HG03097 (cell line): ENCODE data around the gene AGAP6.
A peak's percentile ranks its signal among the peaks of the same experiment; 100 is the strongest.
"Not testable (repeated sequence)": the region's sequence is repeated elsewhere in the genome, so short reads cannot be mapped to it uniquely, and the experiment has no call there.

Experiments used
- ATAC-seq: cut with Tn5 transposase; IDR thresholded peaks from one replicate; pipeline ENCODE4 v1.9.1; 2021; ENCODE audit not compliant: unreplicated experiment, low FRiP score

Gene AGAP6

GRCh38 chr10:49988376-49988775, at the start of gene AGAP6:
Gene AGAP6 (plus strand): TSS chr10:49988406. CDS start chr10:49988716, 310 bp downstream.
- not testable (repeated sequence) for ATAC-seq

DNA sequence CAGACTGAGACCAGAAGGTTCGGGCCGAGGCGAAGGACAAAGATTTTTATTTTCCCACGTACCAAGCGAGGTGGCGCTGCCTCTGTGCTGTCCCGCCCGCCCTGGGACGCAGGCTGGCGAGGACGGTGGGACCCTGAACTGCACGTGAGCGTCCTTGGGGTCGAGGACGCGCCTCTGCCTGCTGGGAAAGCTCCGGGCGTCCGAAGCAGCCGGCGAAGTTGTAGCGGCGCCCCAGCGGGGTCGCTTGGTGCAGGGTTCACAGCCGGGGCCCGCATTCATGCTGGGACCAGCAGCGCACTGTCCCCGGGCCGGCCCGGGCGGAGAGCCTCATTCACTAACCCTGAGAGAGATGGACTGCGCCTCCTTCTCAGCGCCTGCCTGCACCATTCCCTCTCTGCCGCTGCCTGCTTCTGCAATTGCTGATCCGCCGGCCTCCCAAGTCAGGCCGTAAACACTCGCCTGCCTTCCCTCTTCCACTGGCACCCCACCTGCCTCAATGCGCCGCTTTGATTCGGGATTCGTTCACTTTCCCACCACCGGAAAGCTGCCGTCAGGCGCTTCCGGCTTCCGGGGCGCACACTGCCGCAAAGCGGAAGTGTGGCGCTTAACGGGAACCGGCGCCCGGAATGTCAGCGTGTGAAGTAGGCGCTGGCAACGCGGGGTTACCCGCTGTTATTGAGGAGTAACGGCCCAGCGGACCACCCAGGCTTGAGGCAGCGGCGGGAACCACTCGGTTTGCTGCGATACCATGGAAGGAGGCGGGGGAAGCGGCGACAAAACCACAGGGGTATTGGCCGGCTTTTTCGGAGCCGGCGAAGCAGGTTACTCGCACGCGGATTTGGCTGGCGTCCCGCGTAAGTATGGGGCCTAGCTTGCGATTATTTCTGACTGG, 46.5 kb upstream of the AGAP6 start, which contains the start of the genes PARG and TIMM23B:
TSS of gene PARG (minus strand) at position 581 of the 892 bp plus-strand sequence. CDS start at position 279, 302 bp downstream.
TSS of gene TIMM23B (plus strand) at position 607 of the 892 bp plus-strand sequence. CDS start at position 749, 142 bp downstream.
- peak; percentile 60 for ATAC-seq

GRCh38 chr10:49942339-49942705, 45.9 kb upstream of the AGAP6 start:
- ATAC-seq: peak; percentile 8

- not testable (repeated sequence) for ATAC-seq
Observed at GRCh38 chr10:49943607-49944006, 44.6 kb upstream of the AGAP6 start.

- ATAC-seq: not testable (repeated sequence)
Observed at GRCh38 chr10:49948142-49948541, 40.1 kb upstream of the AGAP6 start.

- ATAC-seq: not testable (repeated sequence)
Observed at GRCh38 chr10:49948737-49949136, 39.5 kb upstream of the AGAP6 start.

DNA sequence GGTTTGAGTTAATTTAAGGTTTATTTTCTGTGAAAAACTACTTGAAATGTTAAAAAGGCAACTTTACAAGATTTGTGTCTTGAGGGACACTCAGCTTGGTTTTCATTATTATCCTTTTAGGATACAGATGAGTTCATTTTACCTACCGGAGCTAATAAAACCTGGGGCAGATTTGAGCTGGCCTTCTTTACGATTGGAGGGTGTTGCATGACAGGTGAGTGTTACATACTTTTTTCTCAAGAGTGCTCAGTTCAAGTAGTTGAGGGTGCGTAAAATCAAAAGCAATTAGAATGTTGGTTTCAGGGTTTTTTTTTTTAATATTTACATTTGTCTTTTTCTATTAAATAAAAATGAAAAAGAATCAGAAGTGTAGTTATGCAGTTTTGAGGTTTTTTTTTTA, 36.2 kb upstream of the AGAP6 start:
- ATAC-seq: not testable (repeated sequence)

- not testable (repeated sequence) for ATAC-seq
Observed at GRCh38 chr10:49953122-49953521, 35.1 kb upstream of the AGAP6 start.

DNA sequence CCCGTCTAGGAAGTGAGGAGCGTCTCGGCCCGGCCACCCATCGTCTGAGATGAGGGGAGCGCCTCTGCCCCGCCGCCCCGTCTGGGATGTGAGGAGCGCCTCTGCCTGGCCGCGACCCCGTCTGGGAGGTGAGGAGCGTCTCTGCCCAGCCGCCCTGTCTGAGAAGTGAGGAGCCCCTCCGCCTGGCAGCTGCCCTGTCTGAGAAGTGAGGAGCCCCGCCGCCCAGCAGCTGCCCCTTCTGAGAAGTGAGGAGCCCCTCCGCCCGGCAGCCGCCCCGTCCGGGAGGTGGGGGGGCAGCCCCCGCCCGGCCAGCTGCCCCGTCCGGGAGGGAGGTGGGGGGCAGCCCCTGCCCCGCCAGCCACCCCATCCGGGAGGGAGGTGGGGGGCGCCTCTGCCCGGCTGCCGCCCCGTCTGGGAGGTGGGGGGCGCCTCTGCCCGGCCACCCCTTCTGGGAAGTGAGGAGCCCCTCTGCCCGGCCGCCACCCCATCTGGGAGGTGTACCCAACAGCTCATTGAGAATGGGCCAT, 17.8 kb upstream of the AGAP6 start:
- not testable (repeated sequence) for ATAC-seq

GRCh38 chr10:49971466-49971865, 16.7 kb upstream of the AGAP6 start:
- ATAC-seq: not testable (repeated sequence)

GRCh38 chr10:49972094-49972493, 16.1 kb upstream of the AGAP6 start:
- ATAC-seq: not testable (repeated sequence)

- ATAC-seq: not testable (repeated sequence)
Observed at GRCh38 chr10:49977756-49978155, 10.4 kb upstream of the AGAP6 start.

DNA sequence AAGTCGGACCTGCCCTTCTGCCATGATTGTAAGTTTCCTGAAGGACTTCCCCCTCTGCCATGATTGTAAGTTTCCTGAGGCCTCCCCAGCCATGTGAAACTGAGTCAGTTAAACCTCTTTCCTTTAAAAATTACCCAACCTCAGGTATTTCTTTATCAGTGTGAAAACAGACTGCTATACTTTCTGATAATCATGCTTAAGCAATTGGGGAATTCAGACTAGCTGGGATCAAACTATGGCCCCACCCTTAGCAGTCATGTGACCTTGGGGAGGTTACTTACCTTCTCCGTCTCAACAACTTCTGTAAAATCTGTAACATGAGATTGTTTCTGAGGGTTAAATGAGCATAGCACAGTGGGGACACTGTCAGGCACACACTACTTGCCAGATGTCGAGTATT, 999 bp upstream of the AGAP6 start:
- not testable (repeated sequence) for ATAC-seq

GRCh38 chr10:49995321-49995720, 7.1 kb downstream of the AGAP6 start:
- ATAC-seq: not testable (repeated sequence)

DNA sequence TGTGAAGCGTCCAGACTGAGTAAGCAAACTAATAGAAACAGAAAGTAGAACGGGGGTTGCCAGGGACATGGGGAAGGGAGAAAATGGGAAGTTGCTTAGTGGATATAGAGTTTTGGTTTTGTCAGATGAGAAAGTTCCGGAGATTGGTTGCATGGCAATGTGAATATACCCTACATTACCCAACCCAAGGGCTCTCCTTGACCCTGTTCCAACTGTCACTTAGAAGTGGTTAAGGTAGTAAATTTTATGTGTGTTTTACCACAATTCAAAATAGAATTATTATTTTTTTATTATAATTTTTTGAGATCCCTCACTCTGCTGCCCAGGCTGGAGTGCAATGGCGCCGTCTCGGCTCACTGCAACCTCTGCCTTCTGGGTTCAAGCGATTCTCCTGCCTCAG, 25.8 kb downstream of the AGAP6 start:
- ATAC-seq: not testable (repeated sequence)

DNA sequence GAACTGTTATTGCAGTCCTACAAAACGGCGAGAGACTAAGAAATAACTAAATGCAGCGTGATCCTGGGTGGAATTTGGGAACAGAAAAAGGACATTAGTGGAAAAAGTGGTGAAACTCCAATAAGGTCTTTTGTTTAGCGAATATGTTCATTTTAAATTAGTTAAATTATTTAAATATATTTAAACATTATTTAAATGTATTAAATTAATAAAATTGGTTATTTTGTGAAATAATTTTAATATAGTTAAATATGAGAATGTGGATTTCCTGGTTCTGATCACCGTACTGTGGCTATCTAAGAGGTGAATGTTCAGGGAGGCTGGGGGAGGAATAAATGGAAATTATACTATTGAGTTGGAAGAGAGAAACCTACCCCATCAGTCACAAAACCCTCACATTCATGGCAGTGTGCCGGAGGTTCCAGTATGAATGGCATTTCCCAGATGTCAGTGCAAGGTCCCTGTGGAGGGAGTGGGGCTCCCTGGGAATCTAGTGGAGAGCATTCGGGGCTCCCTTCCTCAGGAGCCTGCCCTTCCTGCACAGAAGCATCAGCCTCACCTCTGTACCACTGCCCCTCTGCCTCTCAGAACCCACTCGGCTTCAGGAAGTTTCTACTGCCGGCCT, 27.5 kb downstream of the AGAP6 start:
- ATAC-seq: not testable (repeated sequence)

DNA sequence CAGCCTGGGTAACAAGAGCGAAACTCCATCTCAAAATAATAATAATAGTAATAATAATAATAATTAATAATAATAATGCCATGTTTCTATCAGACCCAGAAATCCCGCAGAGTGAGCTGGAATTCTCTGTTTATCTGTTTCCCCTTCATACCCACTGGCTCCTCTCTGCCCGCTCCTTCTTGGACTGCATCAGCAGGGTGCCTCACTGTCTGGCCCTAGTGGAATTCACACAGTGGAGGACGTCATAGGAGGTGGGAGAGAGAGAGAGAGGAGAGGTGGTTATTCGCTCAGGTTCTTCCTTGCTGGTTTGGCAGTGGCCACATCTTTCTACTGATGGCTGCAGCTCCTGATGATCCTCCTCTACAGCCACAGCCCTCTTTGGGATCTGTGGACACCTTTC, 28.7 kb downstream of the AGAP6 start:
- not testable (repeated sequence) for ATAC-seq

GRCh38 chr10:50017646-50018045, 29.4 kb downstream of the AGAP6 start:
- not testable (repeated sequence) for ATAC-seq

GRCh38 chr10:50019279-50019678, 31.1 kb downstream of the AGAP6 start:
- ATAC-seq: not testable (repeated sequence)

DNA sequence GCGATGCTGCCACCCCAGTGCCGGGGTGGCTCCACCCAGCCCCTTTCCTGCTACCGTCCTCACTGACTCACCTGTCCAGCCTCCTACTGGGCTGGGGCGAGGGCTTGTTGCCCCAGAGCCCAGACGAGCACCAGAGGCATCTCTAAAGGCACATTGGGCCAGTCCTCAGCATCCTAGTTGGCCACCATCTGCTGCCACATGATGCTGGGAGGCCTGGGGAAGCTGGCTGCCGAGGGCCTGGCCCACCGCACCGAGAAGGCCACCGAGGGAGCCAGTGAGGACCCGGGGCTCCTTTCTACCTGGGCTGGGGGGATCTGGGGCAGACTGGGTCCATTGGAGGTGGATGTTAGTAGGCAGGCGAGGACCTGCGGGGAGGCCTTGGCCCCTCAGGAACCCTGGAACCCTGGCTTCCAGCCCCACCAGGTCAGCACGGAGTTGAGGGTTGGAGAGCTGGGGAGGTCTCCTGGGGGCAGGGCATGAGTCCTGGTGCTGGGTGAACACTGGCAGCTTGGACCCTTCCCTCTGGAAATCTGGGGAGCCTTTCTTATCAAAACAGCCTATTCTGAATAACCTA, 32.3 kb downstream of the AGAP6 start:
- not testable (repeated sequence) for ATAC-seq

GRCh38 chr10:50021646-50022045, 33.4 kb downstream of the AGAP6 start:
- no peak for ATAC-seq
